Measurements from ENCODE around the gene GMDS. TPM values are rescaled to one million over a fixed set of nuclear protein-coding genes. Genes with fewer than 3 reads are reported as not detected.

The GMDS gene
- total and polyA plus RNA-seq, 2 donors (not counting 1 experiment from before 2014, with no cell fraction given), result 11.5 to 16.4 TPM

DNA sequence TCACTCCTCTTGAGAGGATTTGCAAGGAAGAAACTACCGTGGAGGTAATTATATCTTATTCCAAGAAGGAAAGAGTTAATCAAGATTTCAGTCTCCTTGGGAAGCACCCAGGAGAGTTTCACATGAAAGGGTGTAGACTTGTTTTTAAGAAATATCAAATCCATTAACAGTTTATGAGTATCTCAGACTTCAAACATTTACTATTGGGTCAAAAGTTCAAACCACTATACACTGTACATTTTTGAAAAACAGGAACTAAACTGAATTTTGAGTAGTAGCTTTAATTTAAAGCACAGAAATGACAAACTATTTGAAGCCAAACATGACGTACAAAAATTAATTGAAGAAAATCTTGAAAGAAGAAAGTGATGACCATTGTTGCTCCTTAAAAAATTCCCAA is 471.7 kb downstream of the GMDS start:
- H3K4me2 ChIP-seq (replicated peaks; ENCODE audit: low read depth, low read length, poor library complexity, severe bottlenecking), result no peak overlapping the region
- ChIA-PET CTCF (no interaction called here), POLR2A (no interaction called here)
- H3K27ac ChIP-seq (ENCODE audit: low read length in 2 of 2), result no peak overlapping the region
- H3K4me3 ChIP-seq (ENCODE audit: control extremely low read depth in 1 of 5, extremely low read depth in 1 of 5, insufficient read depth in 1 of 5, low read depth in 2 of 5, low read length in 4 of 5), result no peak overlapping the region
- no peak for TF ChIP-seq EZH2 (IDR thresholded peaks at IDR 0.05; ENCODE audit: borderline replicate concordance, insufficient read depth, low read depth, low read length, poor library complexity, severe bottlenecking)
- TF ChIP-seq, protein P1, sequence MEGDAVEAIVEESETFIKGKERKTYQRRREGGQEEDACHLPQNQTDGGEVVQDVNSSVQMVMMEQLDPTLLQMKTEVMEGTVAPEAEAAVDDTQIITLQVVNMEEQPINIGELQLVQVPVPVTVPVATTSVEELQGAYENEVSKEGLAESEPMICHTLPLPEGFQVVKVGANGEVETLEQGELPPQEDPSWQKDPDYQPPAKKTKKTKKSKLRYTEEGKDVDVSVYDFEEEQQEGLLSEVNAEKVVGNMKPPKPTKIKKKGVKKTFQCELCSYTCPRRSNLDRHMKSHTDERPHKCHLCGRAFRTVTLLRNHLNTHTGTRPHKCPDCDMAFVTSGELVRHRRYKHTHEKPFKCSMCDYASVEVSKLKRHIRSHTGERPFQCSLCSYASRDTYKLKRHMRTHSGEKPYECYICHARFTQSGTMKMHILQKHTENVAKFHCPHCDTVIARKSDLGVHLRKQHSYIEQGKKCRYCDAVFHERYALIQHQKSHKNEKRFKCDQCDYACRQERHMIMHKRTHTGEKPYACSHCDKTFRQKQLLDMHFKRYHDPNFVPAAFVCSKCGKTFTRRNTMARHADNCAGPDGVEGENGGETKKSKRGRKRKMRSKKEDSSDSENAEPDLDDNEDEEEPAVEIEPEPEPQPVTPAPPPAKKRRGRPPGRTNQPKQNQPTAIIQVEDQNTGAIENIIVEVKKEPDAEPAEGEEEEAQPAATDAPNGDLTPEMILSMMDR (IDR thresholded peaks at IDR 0.05), result no peak
- no peaks in the 10 kb centered on the region for H3K9me3 Mint-ChIP-seq (ENCODE audit: insufficient read depth)
- H3K79me2 ChIP-seq (ENCODE audit: control insufficient read depth, insufficient read depth, low read length), result no peaks in the 10 kb centered on the region
- H3K4me1 Mint-ChIP-seq, result peaks cover 2% of the 10 kb centered on the region
- H3K27me3 Mint-ChIP-seq, result no peaks in the 10 kb centered on the region
- H3K4me3 Mint-ChIP-seq, result no peak overlapping the region
- intact Hi-C loops (cut with micrococcal nuclease), result no loop called here
- no peaks in the 10 kb centered on the region for H3K9me3 ChIP-seq (ENCODE audit: control extremely low read depth in 1 of 3, control insufficient read depth in 2 of 3, insufficient read depth in 1 of 3, low read length in 2 of 3)
- no peak for DNase-seq
- WGBS (ENCODE audit: insufficient coverage), result no CpG with 5 or more reads among the region's 2 CpGs
- no peaks in the 10 kb centered on the region for H3K27me3 ChIP-seq (replicated peaks in 1 of 4; ENCODE audit: control extremely low read depth in 1 of 4, control insufficient read depth in 3 of 4, insufficient read depth in 4 of 4, low read length in 3 of 4)
- no peaks in the 10 kb centered on the region for H4K20me1 ChIP-seq (ENCODE audit: control insufficient read depth, insufficient read depth, low read length, poor library complexity, severe bottlenecking)
- H3K27ac Mint-ChIP-seq, result no peak overlapping the region
- H2AFZ ChIP-seq (ENCODE audit: insufficient read depth, low read depth, low read length, poor library complexity, severe bottlenecking), result no peak overlapping the region
- H3K4me1 ChIP-seq (ENCODE audit: control insufficient read depth in 2 of 2, insufficient read depth in 2 of 2, low read length in 2 of 2), result no peaks in the 10 kb centered on the region
- no peaks in the 10 kb centered on the region for H3K36me3 ChIP-seq (replicated peaks in 1 of 2; ENCODE audit: control extremely low read depth in 1 of 2, control insufficient read depth in 1 of 2, extremely low read depth in 1 of 2, insufficient read depth in 2 of 2, low read length in 1 of 2)
- ATAC-seq (ENCODE audit: low read depth), result no peak
- no peak overlapping the region for H3K9ac ChIP-seq (ENCODE audit: low read length)

DNA sequence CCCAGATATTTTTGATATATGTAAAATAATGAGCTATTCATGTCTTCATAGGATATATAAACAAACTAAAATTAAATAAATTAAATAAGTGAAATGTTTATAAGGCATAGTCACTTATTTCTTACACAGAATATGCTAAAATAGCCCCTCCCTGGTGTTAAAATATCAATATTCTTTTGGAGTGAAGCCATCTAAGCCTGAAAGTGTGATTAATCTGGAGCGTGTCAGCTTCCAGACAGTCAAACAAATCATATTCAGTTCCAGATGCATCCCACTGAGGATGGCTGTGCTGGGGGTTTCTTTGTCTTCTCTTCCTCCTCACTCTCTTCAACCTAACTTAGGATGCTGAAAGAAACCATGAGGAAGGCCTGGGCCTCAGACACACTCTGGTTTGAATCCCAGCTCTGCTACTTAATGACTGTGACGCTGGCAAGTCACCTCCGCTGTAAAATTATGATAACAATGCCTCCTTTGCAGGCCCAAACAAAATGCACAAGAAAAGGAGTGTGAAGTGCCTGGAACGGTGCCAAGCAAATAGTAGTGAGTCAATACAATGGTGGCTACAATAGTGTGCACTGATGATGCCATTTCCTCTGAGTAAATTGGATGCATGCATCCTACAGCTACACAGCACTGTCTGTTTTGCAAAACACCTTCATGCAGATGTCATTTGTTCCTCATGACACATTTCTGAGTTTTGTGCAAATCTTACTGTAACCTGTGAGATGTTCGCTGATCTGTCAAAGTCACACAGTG is 474.3 kb downstream of the GMDS start:
- H3K27ac ChIP-seq (ENCODE audit: low read length in 2 of 2), result no peak overlapping the region
- H3K9me3 ChIP-seq (ENCODE audit: control extremely low read depth in 1 of 3, control insufficient read depth in 2 of 3, insufficient read depth in 1 of 3, low read length in 2 of 3), result no peaks in the 10 kb centered on the region
- intact Hi-C loops (cut with micrococcal nuclease), result no loop called here
- no peaks in the 10 kb centered on the region for H3K4me1 ChIP-seq (ENCODE audit: control insufficient read depth in 2 of 2, insufficient read depth in 2 of 2, low read length in 2 of 2)
- H3K9me3 Mint-ChIP-seq (ENCODE audit: insufficient read depth), result no peaks in the 10 kb centered on the region
- ChIA-PET CTCF (no interaction called here), POLR2A (no interaction called here)
- H3K4me2 ChIP-seq (replicated peaks; ENCODE audit: low read depth, low read length, poor library complexity, severe bottlenecking), result no peak overlapping the region
- H2AFZ ChIP-seq (ENCODE audit: insufficient read depth, low read depth, low read length, poor library complexity, severe bottlenecking), result no peak overlapping the region
- H3K4me1 Mint-ChIP-seq, result peaks cover 2% of the 10 kb centered on the region
- no peaks in the 10 kb centered on the region for H3K36me3 ChIP-seq (replicated peaks in 1 of 2; ENCODE audit: control extremely low read depth in 1 of 2, control insufficient read depth in 1 of 2, extremely low read depth in 1 of 2, insufficient read depth in 2 of 2, low read length in 1 of 2)
- H3K27ac Mint-ChIP-seq, result no peak overlapping the region
- 97% methylated on average over 4 of the region's 5 CpGs for WGBS (ENCODE audit: insufficient coverage)
- ATAC-seq (ENCODE audit: low read depth), result no peak
- no peaks in the 10 kb centered on the region for H3K79me2 ChIP-seq (ENCODE audit: control insufficient read depth, insufficient read depth, low read length)
- no peaks in the 10 kb centered on the region for H3K27me3 Mint-ChIP-seq
- no peak overlapping the region for H3K9ac ChIP-seq (ENCODE audit: low read length)
- no peak overlapping the region for H3K4me3 ChIP-seq (ENCODE audit: control extremely low read depth in 1 of 5, extremely low read depth in 1 of 5, insufficient read depth in 1 of 5, low read depth in 2 of 5, low read length in 4 of 5)
- no peaks in the 10 kb centered on the region for H3K27me3 ChIP-seq (replicated peaks in 1 of 4; ENCODE audit: control extremely low read depth in 1 of 4, control insufficient read depth in 3 of 4, insufficient read depth in 4 of 4, low read length in 3 of 4)
- no peak overlapping the region for H3K4me3 Mint-ChIP-seq
- H4K20me1 ChIP-seq (ENCODE audit: control insufficient read depth, insufficient read depth, low read length, poor library complexity, severe bottlenecking), result no peaks in the 10 kb centered on the region
- DNase-seq, result no peak
- TF ChIP-seq EZH2 (IDR thresholded peaks at IDR 0.05; ENCODE audit: borderline replicate concordance, insufficient read depth, low read depth, low read length, poor library complexity, severe bottlenecking), result no peak
- TF ChIP-seq, protein P1 (IDR thresholded peaks at IDR 0.05), result no peak
